Measurements from ENCODE around the gene NDUFS1. TPM values are rescaled to one million over a fixed set of nuclear protein-coding genes. Genes with fewer than 3 reads are reported as not detected.

The NDUFS1 gene
- total RNA-seq, 1 experiment from 2014 or later: 102 TPM

DNA sequence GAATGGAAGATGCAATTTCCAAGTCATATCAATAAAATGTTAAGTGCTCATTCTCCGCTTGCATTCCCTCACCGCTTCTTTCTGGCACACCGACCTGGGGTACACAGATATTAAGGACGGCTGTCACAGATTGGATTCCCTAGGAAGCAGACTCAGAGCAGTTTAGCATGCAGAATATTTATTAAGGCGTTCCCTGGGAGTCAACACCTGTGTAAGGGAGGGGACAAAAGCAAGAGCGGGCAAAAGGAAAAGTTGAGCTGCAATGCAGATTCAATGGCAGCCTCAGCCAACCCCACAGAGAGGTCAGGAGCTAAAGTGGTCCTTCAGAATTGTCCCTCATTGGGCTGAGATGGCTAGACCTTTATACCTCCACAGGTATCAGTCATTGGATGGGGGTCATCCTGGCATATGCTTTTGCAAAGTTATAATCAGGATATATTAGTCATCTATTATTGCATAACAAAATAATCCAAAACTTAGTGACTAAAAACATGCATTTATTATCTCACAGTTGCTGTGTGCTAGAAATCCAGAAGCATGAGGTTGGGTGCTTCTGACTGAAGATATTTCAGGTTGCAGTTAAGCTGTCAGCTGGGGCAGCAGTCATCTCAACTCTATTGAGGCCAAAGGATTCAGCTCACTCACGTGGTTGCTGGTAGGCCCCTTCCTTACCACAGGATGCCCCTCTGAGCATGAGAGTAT, 46.2 kb downstream of the NDUFS1 start:
- Histone ChIP-seq H2BK20ac (ENCODE audit: low read depth, low read length, poor library complexity, severe bottlenecking) (no peak overlapping the region), H3T11ph (ENCODE audit: low read length) (no peak overlapping the region), H2BK15ac (ENCODE audit: low read depth, low read length) (no peak overlapping the region), H3K79me1 (ENCODE audit: insufficient read depth, low read depth, low read length, poor library complexity, severe bottlenecking) (no peaks in the 10 kb centered on the region), H3K23me2 (ENCODE audit: insufficient read length, low read depth, low read length, poor library complexity, severe bottlenecking) (no peaks in the 10 kb centered on the region), H2BK120ac (ENCODE audit: low read depth, low read length, poor library complexity, severe bottlenecking) (no peak overlapping the region), H3K23ac (ENCODE audit: insufficient read length, low read depth, low read length) (no peak overlapping the region), H3K4me1 (ENCODE audit: insufficient read depth, low read length) (no peaks in the 10 kb centered on the region), H3K56ac (ENCODE audit: insufficient read length, low read depth, low read length) (no peak overlapping the region), H3K14ac (ENCODE audit: insufficient read depth, low read length) (no peak overlapping the region), H3K27ac (ENCODE audit: insufficient read length, low read depth, low read length) (no peak overlapping the region), H4K91ac (ENCODE audit: insufficient read length, low read depth, low read length) (no peak overlapping the region), H2AK5ac (ENCODE audit: insufficient read length, low read length) (no peak overlapping the region), H2AFZ (ENCODE audit: low read length) (no peak overlapping the region), H3K18ac (ENCODE audit: insufficient read length, low read depth, low read length) (no peak overlapping the region), H2BK12ac (ENCODE audit: insufficient read length, low read depth, low read length) (no peak overlapping the region), H2BK5ac (ENCODE audit: insufficient read length, low read length) (no peak overlapping the region), H3K4ac (ENCODE audit: low read depth, low read length) (no peak overlapping the region), H3K27me3 (ENCODE audit: insufficient read depth, low read length) (no peaks in the 10 kb centered on the region), H3K79me2 (ENCODE audit: insufficient read depth, low read length) (no peaks in the 10 kb centered on the region), H4K8ac (replicated peaks; ENCODE audit: insufficient read length, low read depth, low read length) (no peak overlapping the region), H3K9me3 (ENCODE audit: control insufficient read depth, low read depth, low read length) (no peaks in the 10 kb centered on the region), H3K9ac (ENCODE audit: extremely low read depth, insufficient read length, low read length) (no peak overlapping the region), H4K5ac (ENCODE audit: insufficient read length, low read depth, low read length) (no peak overlapping the region), H4K20me1 (ENCODE audit: control insufficient read depth, insufficient read depth, insufficient read length) (no peaks in the 10 kb centered on the region), H3K4me2 (ENCODE audit: insufficient read depth, insufficient read length, low read length) (no peak overlapping the region)
- Mint-ChIP-seq H3K4me3 (no peak overlapping the region), H3K36me3 (ENCODE audit: insufficient read depth in 1 of 3, low read depth in 3 of 3) (peaks cover 3 to 18% (median 17%) of the 10 kb centered on the region in 3 experiments; a peak in 6 of 7 replicates), H3K27ac (no peak overlapping the region), H3K27me3 (ENCODE audit: low read depth) (no peaks in the 10 kb centered on the region), H3K9me3 (no peaks in the 10 kb centered on the region), H3K4me1 (no peaks in the 10 kb centered on the region)
- DNase-seq: no peak
- TF ChIP-seq, protein P1, sequence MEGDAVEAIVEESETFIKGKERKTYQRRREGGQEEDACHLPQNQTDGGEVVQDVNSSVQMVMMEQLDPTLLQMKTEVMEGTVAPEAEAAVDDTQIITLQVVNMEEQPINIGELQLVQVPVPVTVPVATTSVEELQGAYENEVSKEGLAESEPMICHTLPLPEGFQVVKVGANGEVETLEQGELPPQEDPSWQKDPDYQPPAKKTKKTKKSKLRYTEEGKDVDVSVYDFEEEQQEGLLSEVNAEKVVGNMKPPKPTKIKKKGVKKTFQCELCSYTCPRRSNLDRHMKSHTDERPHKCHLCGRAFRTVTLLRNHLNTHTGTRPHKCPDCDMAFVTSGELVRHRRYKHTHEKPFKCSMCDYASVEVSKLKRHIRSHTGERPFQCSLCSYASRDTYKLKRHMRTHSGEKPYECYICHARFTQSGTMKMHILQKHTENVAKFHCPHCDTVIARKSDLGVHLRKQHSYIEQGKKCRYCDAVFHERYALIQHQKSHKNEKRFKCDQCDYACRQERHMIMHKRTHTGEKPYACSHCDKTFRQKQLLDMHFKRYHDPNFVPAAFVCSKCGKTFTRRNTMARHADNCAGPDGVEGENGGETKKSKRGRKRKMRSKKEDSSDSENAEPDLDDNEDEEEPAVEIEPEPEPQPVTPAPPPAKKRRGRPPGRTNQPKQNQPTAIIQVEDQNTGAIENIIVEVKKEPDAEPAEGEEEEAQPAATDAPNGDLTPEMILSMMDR (conservative IDR thresholded peaks at IDR 0.05): no peak
- WGBS (ENCODE audit: extremely low coverage, insufficient read length, low lambda C conversion rate): no CpG with 5 or more reads among the region's 7 CpGs
